GM18861 (cell line): ENCODE data around the gene PLD3.
A peak's percentile ranks its signal among the peaks of the same experiment; 100 is the strongest.

ENCODE experiments used
- ATAC-seq: cut with Tn5 transposase; IDR thresholded peaks from one replicate; pipeline ENCODE4 v1.9.1; 2021; ENCODE audit not compliant: unreplicated experiment

PLD3 gene

DNA sequence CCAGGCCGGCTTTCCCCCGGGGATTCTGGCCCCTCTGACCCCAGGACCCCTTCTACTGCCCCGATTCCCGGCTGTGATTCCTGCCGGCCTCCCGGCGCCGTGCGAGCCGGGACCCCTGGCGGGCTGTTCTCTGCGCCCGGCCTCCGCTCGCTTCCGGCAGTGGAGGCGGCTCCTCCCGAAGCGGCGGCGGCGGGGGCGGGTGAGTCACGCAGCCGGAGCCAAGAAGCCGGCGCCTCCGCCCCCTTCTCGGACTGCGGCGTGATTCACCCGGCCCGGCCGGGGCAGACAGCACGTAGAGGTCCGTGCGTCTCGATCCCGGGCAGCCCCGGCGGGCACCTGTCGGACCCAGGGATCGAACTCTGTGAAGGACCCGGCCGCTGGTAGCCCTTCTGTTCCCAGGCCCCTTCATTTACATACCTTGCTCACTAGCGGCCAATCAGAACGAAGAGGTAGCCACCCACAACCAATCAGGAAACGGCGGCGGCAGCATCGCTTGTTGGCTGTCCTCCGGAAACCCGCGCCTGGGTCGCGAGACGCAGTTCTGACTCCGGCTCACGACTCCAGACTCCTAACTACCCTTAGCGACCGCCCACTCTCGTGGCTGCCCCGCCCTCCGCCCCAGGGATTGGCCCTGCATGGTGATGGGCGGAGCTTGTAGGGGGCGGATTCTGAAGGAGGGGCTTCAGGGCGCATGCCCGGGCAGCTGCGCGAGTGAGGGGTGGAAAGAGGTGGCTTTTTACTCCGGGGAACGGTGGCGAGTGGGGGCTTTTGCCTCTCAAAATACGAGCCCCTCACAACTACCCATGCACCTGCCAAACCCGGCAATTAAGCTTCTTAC, 77.2 kb downstream of the PLD3 start, which contains the start of gene SERTAD1:
TSS of gene SERTAD1 (minus strand) at position 543 of the 838 bp plus-strand sequence. CDS start 2,446 bp downstream, outside the sequence.
- peak; percentile 64 for ATAC-seq
